Gastrocnemius medialis (tissue), 4 donors: ENCODE results near the gene SPINT4.

Experiments
- CTCF ChIP-seq, 5 experiments: fragments of 450-650 bp in 3 of 5; fragments of 200-600 bp in 2 of 5; sonication (generic) in 2 of 5; IDR thresholded peaks in 4 of 5; conservative IDR thresholded peaks in 1 of 5; 1 replicate in 4 of 5; 2 replicates in 1 of 5; pipeline ENCODE4 v1.5.1; 2016 to 2019; ENCODE audit warnings: antibody characterized with exemption in 5 of 5, mild to moderate bottlenecking in 3 of 5, moderate library complexity in 3 of 5
- POLR2A ChIP-seq, 2 donors: fragments of 450-650 bp; IDR thresholded peaks; one replicate each; pipeline ENCODE4 v1.6.1; 2017; ENCODE audit warnings: antibody characterized with exemption in 2 of 2, mild to moderate bottlenecking in 2 of 2, moderate library complexity in 2 of 2

DNA sequence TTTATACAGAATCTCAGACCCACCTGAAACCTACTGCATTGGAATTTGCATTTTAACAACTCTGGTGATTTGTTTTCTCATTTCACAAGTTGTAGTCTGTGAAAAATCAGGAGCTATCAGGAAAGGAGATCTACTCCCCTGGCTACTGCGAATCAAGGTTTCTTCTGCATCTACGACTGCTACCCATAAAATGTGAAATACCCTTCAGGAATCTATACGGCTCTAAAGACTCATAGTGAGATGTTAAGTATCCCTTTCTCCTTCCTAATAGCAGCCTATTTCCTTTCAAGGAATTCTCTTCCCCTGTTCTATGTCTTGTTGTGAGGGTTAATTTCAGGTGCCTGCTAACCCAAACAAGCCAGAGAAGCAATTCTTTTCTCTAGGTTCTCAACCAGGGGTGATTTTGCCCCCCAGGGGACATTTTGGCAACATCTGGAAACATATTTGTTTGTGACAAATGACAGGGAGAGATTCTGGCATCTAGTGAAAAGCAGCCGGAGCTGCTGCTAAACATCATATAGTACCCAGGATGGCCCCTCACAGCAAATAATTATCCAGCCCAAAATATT is 43.2 kb downstream of the SPINT4 start:
- TF ChIP-seq CTCF (IDR thresholded peaks at IDR 0.05 in 4 of 5, conservative IDR thresholded peaks at IDR 0.05 in 1 of 5): no peak
- no peak for TF ChIP-seq POLR2A (IDR thresholded peaks at IDR 0.05)
